Measurements from ENCODE around the gene EHMT1. TPM values are rescaled to one million over a fixed set of nuclear protein-coding genes. Genes with fewer than 3 reads are reported as not detected.
A peak's percentile ranks its signal among the peaks of the same experiment; 100 is the strongest.

The EHMT1 gene
- total RNA-seq, 1 donor, result 31.4 TPM

DNA sequence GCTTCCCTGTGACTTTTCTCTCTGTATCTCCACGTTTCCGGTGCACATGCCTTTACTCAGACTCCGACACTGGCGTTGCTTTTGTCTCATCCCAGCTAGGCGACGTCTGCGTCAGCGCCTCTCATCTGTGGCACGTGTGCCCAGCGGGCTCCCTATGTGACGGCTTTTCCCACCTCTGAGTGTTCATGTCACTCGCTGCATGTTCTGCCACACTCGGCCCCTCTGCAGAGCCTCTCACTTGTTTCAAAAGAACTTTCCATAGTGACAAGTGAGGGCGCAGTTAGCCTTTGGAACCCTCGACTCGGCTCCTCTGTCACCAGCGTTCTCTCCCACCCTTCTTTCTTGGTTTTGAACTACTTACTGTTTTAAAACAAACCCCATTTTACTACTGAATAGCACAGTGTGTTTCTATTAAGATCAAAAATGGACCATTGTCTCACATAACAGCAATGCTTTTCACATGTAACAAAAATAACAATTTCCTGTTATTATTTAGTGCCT lies 145.4 kb downstream of the EHMT1 start:
- TF ChIP-seq, protein P1, sequence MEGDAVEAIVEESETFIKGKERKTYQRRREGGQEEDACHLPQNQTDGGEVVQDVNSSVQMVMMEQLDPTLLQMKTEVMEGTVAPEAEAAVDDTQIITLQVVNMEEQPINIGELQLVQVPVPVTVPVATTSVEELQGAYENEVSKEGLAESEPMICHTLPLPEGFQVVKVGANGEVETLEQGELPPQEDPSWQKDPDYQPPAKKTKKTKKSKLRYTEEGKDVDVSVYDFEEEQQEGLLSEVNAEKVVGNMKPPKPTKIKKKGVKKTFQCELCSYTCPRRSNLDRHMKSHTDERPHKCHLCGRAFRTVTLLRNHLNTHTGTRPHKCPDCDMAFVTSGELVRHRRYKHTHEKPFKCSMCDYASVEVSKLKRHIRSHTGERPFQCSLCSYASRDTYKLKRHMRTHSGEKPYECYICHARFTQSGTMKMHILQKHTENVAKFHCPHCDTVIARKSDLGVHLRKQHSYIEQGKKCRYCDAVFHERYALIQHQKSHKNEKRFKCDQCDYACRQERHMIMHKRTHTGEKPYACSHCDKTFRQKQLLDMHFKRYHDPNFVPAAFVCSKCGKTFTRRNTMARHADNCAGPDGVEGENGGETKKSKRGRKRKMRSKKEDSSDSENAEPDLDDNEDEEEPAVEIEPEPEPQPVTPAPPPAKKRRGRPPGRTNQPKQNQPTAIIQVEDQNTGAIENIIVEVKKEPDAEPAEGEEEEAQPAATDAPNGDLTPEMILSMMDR (IDR thresholded peaks at IDR 0.05; ENCODE audit: insufficient read depth, low read length), result no peak
- no peak for DNase-seq (ENCODE audit: low read depth)
- H3K4me3 ChIP-seq (ENCODE audit: low read depth, low read length), result no peak overlapping the region

DNA sequence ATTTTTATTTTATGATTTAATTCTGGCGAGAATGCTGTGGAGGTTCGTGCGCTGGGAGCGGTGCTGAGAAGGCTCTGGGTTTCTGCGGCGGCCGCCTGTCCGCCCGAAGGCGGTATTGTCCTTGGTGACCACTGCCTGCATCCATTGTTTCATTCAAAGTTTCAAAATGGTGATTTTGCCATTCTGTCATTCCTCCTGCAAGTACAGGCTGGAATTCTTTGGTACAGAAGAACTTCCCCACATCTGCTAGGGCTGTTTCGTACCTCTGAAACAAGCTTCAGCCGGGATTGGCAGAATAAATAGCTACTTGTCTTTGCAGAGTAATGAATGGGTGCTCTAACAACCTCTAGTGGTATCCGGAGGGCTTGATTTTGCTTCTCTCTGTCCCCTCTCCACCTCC lies 146.2 kb downstream of the EHMT1 start:
- TF ChIP-seq, protein P1 (IDR thresholded peaks at IDR 0.05; ENCODE audit: insufficient read depth, low read length), result no peak
- no peak for DNase-seq (ENCODE audit: low read depth)
- H3K4me3 ChIP-seq (ENCODE audit: low read depth, low read length), result no peak overlapping the region

DNA sequence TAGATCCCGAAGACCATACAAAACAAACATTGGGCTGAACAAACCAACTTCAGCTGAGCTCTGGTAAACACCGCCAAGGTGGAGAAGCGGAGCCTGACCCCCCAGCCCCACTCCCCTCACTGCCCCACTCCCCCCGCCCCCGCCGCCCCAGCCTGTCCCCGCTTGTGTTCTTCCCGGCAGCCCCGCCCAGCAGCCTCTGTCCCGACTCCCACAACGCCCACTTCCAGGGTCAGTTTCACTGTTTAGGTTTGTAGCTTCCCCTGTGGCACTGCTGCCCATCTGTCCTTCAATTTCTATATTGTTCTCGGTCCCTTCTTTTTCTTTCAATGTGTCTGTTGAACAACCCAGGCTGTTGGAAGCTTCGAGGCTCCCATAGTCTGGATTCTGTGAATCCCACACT lies 146.7 kb downstream of the EHMT1 start:
- DNase-seq (ENCODE audit: low read depth), result no peak
- TF ChIP-seq, protein P1 (IDR thresholded peaks at IDR 0.05; ENCODE audit: insufficient read depth, low read length), result no peak
- no peak overlapping the region for H3K4me3 ChIP-seq (ENCODE audit: low read depth, low read length)

DNA sequence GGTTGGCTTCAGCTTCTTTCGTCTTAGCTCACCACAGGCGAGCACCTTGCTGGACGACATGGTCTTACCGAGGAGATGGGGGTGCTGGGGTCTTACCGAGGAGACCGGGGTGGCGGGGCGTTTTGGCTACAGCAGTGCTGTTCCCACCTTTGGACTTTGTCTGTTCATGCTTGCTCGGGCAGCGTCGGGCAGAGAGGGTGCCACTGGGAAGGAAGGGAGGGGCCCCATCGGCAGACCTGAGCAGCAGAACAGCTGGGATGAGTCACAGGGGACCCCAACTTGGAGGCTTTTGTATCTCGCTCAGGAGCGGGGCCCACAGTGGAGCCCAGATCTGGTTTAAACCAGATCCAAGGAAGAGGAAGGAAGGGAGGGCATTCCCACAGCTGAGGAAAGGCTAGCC lies 152.8 kb downstream of the EHMT1 start:
- no peak for DNase-seq (ENCODE audit: low read depth)
- no peak overlapping the region for H3K4me3 ChIP-seq (ENCODE audit: low read depth, low read length)
- TF ChIP-seq, protein P1 (IDR thresholded peaks at IDR 0.05; ENCODE audit: insufficient read depth, low read length), result no peak

DNA sequence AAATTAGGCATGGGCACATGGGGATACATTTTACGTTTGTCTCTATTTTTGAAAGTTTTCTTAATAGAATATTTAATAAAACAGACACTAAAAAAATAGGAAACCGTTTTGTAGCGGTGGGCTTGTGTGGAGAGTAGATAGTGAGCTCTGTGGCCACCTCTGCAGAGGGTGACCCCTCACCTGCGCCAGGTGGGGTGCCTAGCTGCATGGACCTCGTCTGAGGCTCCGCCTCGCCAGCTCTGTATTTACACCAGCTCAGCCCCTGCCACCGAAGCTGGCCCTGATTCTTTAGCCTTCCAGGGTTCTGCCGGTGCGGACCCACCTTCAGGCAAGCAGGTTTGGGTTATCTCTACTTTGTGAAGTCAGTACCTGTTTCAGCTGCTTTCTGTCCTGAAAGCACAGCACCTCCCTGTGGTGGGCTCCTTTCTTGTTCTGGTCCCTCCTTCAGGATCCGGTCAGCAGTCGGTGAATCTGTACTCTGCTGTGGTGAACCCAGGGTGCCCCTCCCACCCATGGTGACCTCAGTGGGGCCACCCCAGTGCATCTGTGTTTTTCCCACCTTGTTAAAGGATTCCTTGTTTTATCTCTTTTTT lies 153.6 kb downstream of the EHMT1 start:
- DNase-seq (ENCODE audit: low read depth), result no peak
- H3K4me3 ChIP-seq (ENCODE audit: low read depth, low read length), result no peak overlapping the region
- TF ChIP-seq, protein P1 (IDR thresholded peaks at IDR 0.05; ENCODE audit: insufficient read depth, low read length), result peak; percentile 8

DNA sequence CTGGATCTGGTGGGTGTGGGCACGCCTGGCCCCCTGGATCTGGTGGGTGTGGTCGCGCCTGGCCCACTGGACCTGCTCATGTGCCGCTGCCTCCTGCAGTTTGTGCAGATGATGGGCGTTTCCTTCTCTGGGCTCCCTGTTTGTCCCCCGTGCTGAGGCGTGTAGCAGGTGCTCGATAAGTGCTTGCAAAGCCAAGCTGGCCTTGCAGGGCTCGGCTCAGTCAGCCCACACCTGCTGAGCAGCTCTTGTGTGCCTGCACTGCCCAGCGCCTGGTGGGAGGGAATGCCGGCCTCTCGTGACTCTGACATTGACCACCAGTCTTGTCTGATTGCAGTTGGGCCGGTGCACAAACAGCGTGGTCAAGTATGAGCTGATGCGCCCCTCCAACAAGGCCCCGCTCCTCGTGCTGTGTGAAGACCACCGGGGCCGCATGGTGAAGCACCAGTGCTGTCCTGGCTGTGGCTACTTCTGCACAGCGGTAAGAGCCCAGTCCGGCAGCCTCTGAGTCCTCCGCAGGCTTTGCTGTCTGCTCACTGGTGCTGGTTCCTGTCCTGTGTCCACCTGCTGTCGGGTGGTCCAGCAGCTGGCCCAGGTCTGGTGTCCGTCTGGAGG lies 156.1 kb downstream of the EHMT1 start:
- no peak overlapping the region for H3K4me3 ChIP-seq (ENCODE audit: low read depth, low read length)
- TF ChIP-seq, protein P1 (IDR thresholded peaks at IDR 0.05; ENCODE audit: insufficient read depth, low read length), result no peak
- DNase-seq (ENCODE audit: low read depth), result no peak

Data from fibroblast of the aortic adventitia (primary cell).